Choroid plexus epithelial cell (primary cell): ENCODE measurements around the gene COL7A1.

ENCODE experiments used
- DNase-seq: peaks from one replicate; pipeline ENCODE4 v3.0.0-alpha.2; 2010; ENCODE audit warnings: low read depth
- H3K4me3 ChIP-seq: 2 replicates; pipeline ENCODE4 v1.5.1; 2011; ENCODE audit warnings: low read depth, mild to moderate bottlenecking, control low read depth, low read length, moderate library complexity
- CTCF ChIP-seq: conservative IDR thresholded peaks from 2 replicates; pipeline ENCODE4 v1.5.1; 2011; ENCODE audit warnings: low read depth, mild to moderate bottlenecking, control low read depth, inconsistent platforms, low read length, moderate library complexity

Gene COL7A1

GRCh38 chr3:48564022-48564421 lies 31.1 kb downstream of the COL7A1 start:
- no peak for TF ChIP-seq CTCF
- peak; percentile 56 for DNase-seq
- no peak overlapping the region for H3K4me3 ChIP-seq

GRCh38 chr3:48563382-48563918 lies 31.7 kb downstream of the COL7A1 start, which contains the start of gene UCN2:
UCN2 (minus strand) TSS chr3:48563781; CDS start chr3:48563124, 657 bp downstream.
- DNase-seq = peak; percentile 87
- no peak within 1 kb of the TSS for H3K4me3 ChIP-seq
- peak; percentile 49 for TF ChIP-seq CTCF

GRCh38 chr3:48562367-48563095 lies 32.6 kb downstream of the COL7A1 start:
- H3K4me3 ChIP-seq = no peak overlapping the region
- TF ChIP-seq CTCF = no peak
- no peak for DNase-seq

GRCh38 chr3:48561045-48561736 lies 33.9 kb downstream of the COL7A1 start:
- peak overlapping the region; percentile 42 for H3K4me3 ChIP-seq
- peak; percentile 53 for TF ChIP-seq CTCF
- peak; percentile 81 for DNase-seq

GRCh38 chr3:48560648-48561018 lies 34.5 kb downstream of the COL7A1 start:
- H3K4me3 ChIP-seq = peak overlapping the region; percentile 42
- no peak for DNase-seq
- TF ChIP-seq CTCF = no peak

- TF ChIP-seq CTCF = no peak
- no peak for DNase-seq
- H3K4me3 ChIP-seq = no peak overlapping the region
These were observed 36.5 kb downstream of the COL7A1 start for GRCh38 chr3:48558493-48559134.
